GM12878 (cell line): ENCODE data around the gene EIF1. TPM values are rescaled to one million over a fixed set of nuclear protein-coding genes. Genes with fewer than 3 reads are reported as not detected.

Source experiments
- CHD2 ChIP-seq: IDR thresholded peaks from 2 replicates; pipeline ENCODE4 v1.6.1; 2011; ENCODE audit warnings: low read depth, low read length, improper control_type of control experiment, borderline replicate concordance
- EGR1 ChIP-seq, 2 experiments: IDR thresholded peaks; 1 replicate in 1 of 2; 2 replicates in 1 of 2; pipeline ENCODE4 v1.6.1; 2011 to 2012; ENCODE audit warnings: low read depth in 2 of 2, low read length in 2 of 2, borderline replicate concordance in 1 of 2, mild to moderate bottlenecking in 1 of 2, moderate library complexity in 1 of 2
- NR2F1 ChIP-seq: fragments of 450-650 bp; conservative IDR thresholded peaks from 2 replicates; pipeline ENCODE4 v1.6.1; 2017; ENCODE audit warnings: mild to moderate bottlenecking
- PKNOX1 ChIP-seq: fragments of 450-650 bp; IDR thresholded peaks from 2 replicates; pipeline ENCODE4 v1.6.1; 2016; ENCODE audit warnings: mild to moderate bottlenecking
- POU2F2 ChIP-seq: IDR thresholded peaks from 3 replicates; pipeline ENCODE4 v1.6.1; 2011; ENCODE audit warnings: low read depth, mild to moderate bottlenecking, low read length, borderline replicate concordance
- ZNF687 ChIP-seq: fragments of 450-650 bp; IDR thresholded peaks from 2 replicates; pipeline ENCODE4 v1.6.1; 2017; ENCODE audit warnings: mild to moderate bottlenecking, moderate library complexity
- polyA plus RNA-seq, 11 experiments: library from polyadenylated mRNA; depleted of rRNA in 4 of 11; unstranded in 6 of 11; stranded (reverse) in 5 of 11; fragments of >200 nt; fragmentation: Nextera tagmentation in 4 of 11; fragmentation: Illumina TruSeq in 1 of 11; extraction: Ambion mirVana in 4 of 11; extraction: Trizol in 1 of 11; gene quantifications; 1 replicate in 1 of 11; 2 replicates in 10 of 11; pipeline versions ENCODE4 v1.2.1 to v1.2.3, GENCODE V29; 2011 to 2016; ENCODE audit warnings: inconsistent platforms in 2 of 11, missing spikeins in 2 of 11, low read depth in 1 of 11
- total RNA-seq, 4 experiments: library from RNA; depleted of rRNA in 3 of 4; stranded (reverse); fragments of >200 nt in 3 of 4; fragmentation: Illumina TruSeq in 1 of 4; extraction: Trizol in 1 of 4; gene quantifications; 2 replicates each; pipeline versions ENCODE4 v1.2.1 to v1.2.3, GENCODE V29; 2013 to 2021
- TF ChIP-seq, protein P1 (sequence below): fragments of 450-650 bp; IDR thresholded peaks from 2 replicates; pipeline ENCODE4 v1.6.1; 2017; ENCODE audit warnings: borderline replicate concordance

Gene EIF1
- total and polyA plus RNA-seq, 10 of the 15 experiments (the other 5 are each of a cell fraction or from before 2014, with no cell fraction given), result 39.4 to 815 (median 480) TPM

GRCh38 chr17:41731836-41732235 lies 43.2 kb downstream of the EIF1 start (continued):
- TF ChIP-seq, protein P1, sequence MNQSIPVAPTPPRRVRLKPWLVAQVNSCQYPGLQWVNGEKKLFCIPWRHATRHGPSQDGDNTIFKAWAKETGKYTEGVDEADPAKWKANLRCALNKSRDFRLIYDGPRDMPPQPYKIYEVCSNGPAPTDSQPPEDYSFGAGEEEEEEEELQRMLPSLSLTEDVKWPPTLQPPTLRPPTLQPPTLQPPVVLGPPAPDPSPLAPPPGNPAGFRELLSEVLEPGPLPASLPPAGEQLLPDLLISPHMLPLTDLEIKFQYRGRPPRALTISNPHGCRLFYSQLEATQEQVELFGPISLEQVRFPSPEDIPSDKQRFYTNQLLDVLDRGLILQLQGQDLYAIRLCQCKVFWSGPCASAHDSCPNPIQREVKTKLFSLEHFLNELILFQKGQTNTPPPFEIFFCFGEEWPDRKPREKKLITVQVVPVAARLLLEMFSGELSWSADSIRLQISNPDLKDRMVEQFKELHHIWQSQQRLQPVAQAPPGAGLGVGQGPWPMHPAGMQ, result no peak
- TF ChIP-seq PKNOX1 (no peak), EGR1 (IDR thresholded peaks at IDR 0.05; ENCODE audit: borderline replicate concordance in 1 of 2, low read depth in 2 of 2, low read length in 2 of 2) (no peak), NR2F1 (no peak), CHD2 (no peak), ZNF687 (no peak), POU2F2 (no peak)
